Activated B cell treated with CpG ODN at 0.5 μM for 24 hours (primary cell): ENCODE measurements around the gene PURA. TPM values are rescaled to one million over a fixed set of nuclear protein-coding genes. Genes with fewer than 3 reads are reported as not detected.
A peak's percentile ranks its signal among the peaks of the same experiment; 100 is the strongest.

Experiments
- ATAC-seq: fragments of 200-7000 bp; cut with Tn5 transposase; one replicate; pipeline ENCODE4 v1.10.0; 2021; ENCODE audit warnings: low read depth, mild to moderate bottlenecking, moderate library complexity
- CTCF ChIA-PET: fragments of 350-600 bp; sonication (Branson Sonifier 250); formaldehyde crosslinking; loops from one replicate; lab custom pipeline; 2021; ENCODE audit warnings: antibody characterized with exemption; lab: Charles Lee
- POLR2A ChIA-PET: fragments of 350-600 bp; sonication (Branson Sonifier 250); formaldehyde crosslinking; loops from one replicate; lab custom pipeline; 2021; ENCODE audit warnings: antibody characterized with exemption; lab: Charles Lee
- DNase-seq: peaks from one replicate; pipeline ENCODE4 v3.0.0; 2022
- H3K27ac Mint-ChIP-seq: one replicate; pipeline ENCODE4 v1.8.0; 2020; ENCODE audit warnings: mixed read lengths
- H3K27me3 Mint-ChIP-seq: one replicate; pipeline ENCODE4 v1.8.0; 2021; ENCODE audit warnings: mixed read lengths
- H3K36me3 Mint-ChIP-seq: one replicate; pipeline ENCODE4 v1.8.0; 2021; ENCODE audit warnings: low read depth, mixed read lengths
- H3K4me1 Mint-ChIP-seq: one replicate; pipeline ENCODE4 v1.8.0; 2021; ENCODE audit warnings: mixed read lengths
- H3K4me3 Mint-ChIP-seq: one replicate; pipeline ENCODE4 v1.8.0; 2020; ENCODE audit warnings: mild to moderate bottlenecking, mixed read lengths
- H3K9me3 Mint-ChIP-seq: one replicate; pipeline ENCODE4 v1.8.0; 2020; ENCODE audit warnings: mixed read lengths
- intact Hi-C: fragments of 100-400 bp; cut with micrococcal nuclease; formaldehyde crosslinking; loops from one replicate; pipeline ENCODE4 v1.15.1; 2024
- total RNA-seq: library from RNA; stranded (reverse); gene quantifications from 2 replicates; pipeline ENCODE4 v1.2.3, GENCODE V29; 2022
- TF ChIP-seq, protein P1 (sequence below): fragments of 200-600 bp; IDR thresholded peaks from one replicate; pipeline ENCODE4 v1.8.0; 2022; ENCODE audit warnings: antibody characterized with exemption, mild to moderate bottlenecking

Gene PURA
- total RNA-seq, 1 donor from 2014 or later: 14.9 TPM

GRCh38 chr5:140174465-140175366 lies 60.8 kb downstream of the PURA start, which contains the start of gene CYSTM1:
TSS of gene CYSTM1 (plus strand) at chr5:140175188. CDS start at chr5:140194466, 19,278 bp downstream.
- H3K4me3 Mint-ChIP-seq: peak within 1 kb of the TSS; percentile 93
- TF ChIP-seq, protein P1, sequence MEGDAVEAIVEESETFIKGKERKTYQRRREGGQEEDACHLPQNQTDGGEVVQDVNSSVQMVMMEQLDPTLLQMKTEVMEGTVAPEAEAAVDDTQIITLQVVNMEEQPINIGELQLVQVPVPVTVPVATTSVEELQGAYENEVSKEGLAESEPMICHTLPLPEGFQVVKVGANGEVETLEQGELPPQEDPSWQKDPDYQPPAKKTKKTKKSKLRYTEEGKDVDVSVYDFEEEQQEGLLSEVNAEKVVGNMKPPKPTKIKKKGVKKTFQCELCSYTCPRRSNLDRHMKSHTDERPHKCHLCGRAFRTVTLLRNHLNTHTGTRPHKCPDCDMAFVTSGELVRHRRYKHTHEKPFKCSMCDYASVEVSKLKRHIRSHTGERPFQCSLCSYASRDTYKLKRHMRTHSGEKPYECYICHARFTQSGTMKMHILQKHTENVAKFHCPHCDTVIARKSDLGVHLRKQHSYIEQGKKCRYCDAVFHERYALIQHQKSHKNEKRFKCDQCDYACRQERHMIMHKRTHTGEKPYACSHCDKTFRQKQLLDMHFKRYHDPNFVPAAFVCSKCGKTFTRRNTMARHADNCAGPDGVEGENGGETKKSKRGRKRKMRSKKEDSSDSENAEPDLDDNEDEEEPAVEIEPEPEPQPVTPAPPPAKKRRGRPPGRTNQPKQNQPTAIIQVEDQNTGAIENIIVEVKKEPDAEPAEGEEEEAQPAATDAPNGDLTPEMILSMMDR: no peak
- intact Hi-C loops: loop anchor here (1.0 to 10.0 kb wide), 12 partner anchors 17 to 1600 kb away; partner anchors contain the start of genes ANKHD1, APBB3, CTNNA1 and DNAJC18
- peak within 1 kb of the TSS; percentile 89 for H3K27ac Mint-ChIP-seq
- peak; percentile 96 for DNase-seq
- ChIA-PET POLR2A (interaction anchor here (0.6 to 2.4 kb wide), 5 partner anchors 60 to 1631 kb away, joined by 3 to 15 read pairs (median 5); partner anchors contain the start of gene PURA), CTCF (interaction anchor here (0.6 to 1.5 kb wide), 5 partner anchors 29 to 1293 kb away, joined by 3 to 4 read pairs (median 3); no protein-coding TSS in a partner anchor)
- H3K9me3 Mint-ChIP-seq: no peaks in the 10 kb centered on the region
- peak; percentile 83 for ATAC-seq
- H3K4me1 Mint-ChIP-seq: peaks cover 15% of the 10 kb centered on the region
- H3K36me3 Mint-ChIP-seq: peaks cover 5% of the 10 kb centered on the region
- H3K27me3 Mint-ChIP-seq: no peaks in the 10 kb centered on the region

Other genes with a start within 250 kb of the PURA start
- 0.07 TPM in 1 of 2 replicates, not detected in the other for gene NRG2, start 70.8 kb upstream of the PURA start, total RNA-seq
- gene IGIP, start 11.8 kb downstream of the PURA start, total RNA-seq: 3.7 and 4.8 TPM in 2 replicates
- 20.1 and 23.3 TPM in 2 replicates for gene CYSTM1, start 61.1 kb downstream of the PURA start, total RNA-seq
- 38.2 and 38.4 TPM in 2 replicates for gene PFDN1, start 189.0 kb downstream of the PURA start, total RNA-seq
- gene HBEGF, start 232.5 kb downstream of the PURA start, total RNA-seq: 0.22 and 0.49 TPM in 2 replicates
- gene SLC4A9, start 246.1 kb downstream of the PURA start, total RNA-seq: not detected in 2 replicates